GM19240 (cell line): ENCODE results near the gene KRTAP10-11.
"Not testable (repeated sequence)": the region's sequence is repeated elsewhere in the genome, so short reads cannot be mapped to it uniquely, and the experiment has no call there.

Source experiments
- DNase-seq: peaks from one replicate; pipeline ENCODE4 v3.0.0; 2011; ENCODE audit warnings: low spot score; ENCODE audit not compliant: insufficient read length

The KRTAP10-11 gene, protein sequence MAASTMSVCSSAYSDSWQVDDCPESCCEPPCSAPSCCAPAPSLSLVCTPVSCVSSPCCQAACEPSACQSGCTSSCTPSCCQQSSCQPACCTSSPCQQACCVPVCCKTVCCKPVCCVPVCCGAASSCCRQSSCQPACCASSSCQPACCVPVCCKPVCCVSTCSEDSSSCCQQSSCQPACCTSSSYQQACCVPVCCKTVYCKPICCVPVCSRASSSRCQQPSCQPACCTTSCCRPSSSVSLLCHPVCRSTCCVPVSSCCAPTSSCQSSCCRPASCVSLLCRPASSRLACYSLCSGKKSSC

DNA sequence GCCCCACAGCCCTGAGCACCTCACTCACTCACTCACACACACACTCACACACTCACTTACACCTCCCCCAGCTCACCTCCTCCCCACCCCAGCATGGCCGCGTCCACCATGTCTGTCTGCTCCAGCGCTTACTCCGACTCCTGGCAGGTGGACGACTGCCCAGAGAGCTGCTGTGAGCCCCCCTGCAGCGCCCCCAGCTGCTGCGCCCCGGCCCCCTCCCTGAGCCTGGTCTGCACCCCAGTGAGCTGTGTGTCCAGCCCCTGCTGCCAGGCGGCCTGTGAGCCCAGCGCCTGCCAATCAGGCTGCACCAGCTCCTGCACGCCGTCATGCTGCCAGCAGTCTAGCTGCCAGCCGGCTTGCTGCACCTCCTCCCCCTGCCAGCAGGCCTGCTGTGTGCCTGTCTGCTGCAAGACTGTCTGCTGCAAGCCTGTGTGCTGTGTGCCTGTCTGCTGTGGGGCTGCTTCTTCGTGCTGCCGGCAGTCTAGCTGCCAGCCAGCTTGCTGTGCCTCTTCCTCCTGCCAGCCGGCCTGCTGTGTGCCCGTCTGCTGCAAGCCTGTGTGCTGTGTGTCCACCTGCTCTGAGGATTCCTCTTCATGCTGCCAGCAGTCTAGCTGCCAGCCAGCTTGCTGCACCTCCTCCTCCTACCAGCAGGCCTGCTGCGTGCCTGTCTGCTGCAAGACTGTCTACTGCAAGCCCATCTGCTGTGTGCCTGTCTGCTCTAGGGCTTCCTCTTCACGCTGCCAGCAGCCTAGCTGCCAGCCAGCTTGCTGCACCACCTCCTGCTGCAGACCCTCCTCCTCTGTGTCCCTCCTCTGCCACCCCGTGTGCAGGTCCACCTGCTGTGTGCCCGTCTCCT lies at the start of gene KRTAP10-11:
TSS of gene KRTAP10-11 (plus strand) at position 49 of the 856 bp plus-strand sequence. CDS start at position 94, 45 bp downstream.
- not testable (repeated sequence) for DNase-seq

DNA sequence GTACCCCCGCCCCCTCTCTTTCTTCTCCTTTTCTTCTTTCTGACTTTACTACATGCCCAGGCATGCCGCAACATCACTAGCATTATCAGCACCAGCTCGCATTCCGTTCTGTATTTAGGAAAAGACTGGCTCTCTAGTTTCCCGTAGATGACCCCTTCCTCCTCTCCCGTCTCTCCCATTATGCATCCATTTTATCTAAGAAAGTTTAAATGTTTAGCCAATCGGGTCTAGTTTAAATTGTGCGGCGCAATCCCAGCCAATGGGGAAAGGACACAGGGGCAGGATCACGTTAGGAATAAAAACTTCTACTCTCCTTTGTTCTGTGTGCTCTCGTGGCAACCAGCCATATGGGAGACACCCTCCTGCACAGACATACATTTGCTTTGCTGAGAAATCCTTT lies 48.2 kb upstream of the KRTAP10-11 start:
- no peak for DNase-seq

DNA sequence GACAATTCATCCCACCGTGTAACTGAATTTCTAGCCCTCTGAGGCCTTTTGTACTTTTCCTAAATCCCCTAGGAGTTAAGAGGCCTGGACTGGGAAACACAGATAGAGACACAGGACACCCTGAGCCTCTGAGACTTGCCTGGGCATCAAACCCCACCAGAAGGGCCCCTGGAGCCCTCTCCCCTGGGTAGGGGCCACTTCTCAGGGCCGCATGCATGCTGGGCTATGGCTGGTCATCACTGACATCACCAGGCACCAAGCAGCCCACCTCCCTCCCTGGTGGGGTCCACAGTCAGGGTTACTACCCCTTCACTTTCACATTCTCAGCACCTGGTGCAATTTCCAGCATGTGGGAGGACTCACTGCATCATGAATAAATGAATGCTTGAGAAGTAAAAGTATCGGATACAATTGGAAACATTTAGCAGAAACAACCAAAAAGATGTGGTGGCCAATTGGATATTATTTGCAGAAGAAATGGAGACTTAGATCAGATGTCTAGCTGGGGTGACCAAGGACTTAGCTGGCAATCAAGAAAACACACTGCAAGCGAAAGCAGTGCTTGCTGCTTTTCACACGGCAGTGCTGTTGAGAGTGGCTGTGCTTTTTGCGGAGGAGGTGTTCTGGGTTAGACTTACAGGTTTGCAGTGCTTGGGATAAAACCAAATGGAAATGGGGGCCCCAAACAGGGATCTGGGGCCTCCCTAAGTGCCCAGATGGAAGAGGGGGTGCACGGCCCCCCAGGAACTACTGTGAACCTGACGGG lies 46.8 kb upstream of the KRTAP10-11 start:
- DNase-seq: no peak

DNA sequence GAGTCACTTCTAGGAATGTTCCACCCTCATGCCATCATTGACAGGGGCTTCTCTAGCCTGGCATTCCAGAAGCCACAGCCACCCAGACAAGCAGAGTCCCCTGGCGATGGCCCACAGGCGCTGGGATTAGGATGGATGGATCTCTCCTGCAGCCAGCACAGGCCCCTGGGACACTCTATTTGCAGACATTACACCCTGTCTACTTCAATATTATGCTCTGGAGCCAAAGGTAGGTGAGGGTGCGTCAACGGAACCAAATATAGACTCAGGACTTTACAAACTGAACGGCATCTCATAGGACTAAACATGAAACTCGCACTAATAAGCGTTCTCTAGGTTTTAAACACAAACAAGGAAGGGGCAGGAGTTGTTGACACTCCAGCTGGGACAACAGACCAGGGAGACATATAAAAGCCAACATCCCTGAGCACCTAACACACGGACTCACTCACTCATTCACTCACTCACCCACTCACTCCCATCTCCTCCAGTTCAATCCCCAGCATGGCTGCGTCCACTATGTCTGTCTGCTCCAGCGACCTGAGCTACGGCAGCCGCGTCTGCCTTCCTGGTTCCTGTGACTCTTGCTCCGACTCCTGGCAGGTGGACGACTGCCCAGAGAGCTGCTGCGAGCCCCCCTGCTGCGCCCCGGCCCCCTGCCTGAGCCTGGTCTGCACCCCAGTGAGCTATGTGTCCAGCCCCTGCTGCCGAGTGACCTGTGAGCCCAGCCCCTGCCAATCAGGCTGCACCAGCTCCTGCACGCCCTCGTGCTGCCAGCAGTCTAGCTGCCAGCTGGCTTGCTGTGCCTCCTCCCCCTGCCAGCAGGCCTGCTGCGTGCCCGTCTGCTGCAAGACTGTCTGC lies 45.9 kb upstream of the KRTAP10-11 start, which contains the start of gene KRTAP10-7:
TSS of gene KRTAP10-7 (plus strand) at position 480 of the 861 bp plus-strand sequence. CDS start at position 505, 25 bp downstream.
- not testable (repeated sequence) for DNase-seq

DNA sequence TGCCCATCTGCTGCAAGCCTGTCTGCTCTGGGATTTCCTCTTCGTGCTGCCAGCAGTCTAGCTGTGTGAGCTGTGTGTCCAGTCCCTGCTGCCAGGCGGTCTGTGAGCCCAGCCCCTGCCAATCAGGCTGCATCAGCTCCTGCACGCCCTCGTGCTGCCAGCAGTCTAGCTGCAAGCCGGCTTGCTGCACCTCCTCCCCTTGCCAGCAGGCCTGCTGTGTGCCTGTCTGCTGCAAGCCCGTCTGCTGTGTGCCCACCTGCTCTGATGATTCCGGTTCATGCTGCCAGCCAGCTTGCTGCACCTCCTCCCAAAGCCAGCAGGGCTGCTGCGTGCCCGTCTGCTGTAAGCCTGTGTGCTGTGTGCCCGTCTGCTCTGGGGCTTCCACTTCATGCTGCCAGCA lies 45.1 kb upstream of the KRTAP10-11 start:
- DNase-seq: not testable (repeated sequence)

DNA sequence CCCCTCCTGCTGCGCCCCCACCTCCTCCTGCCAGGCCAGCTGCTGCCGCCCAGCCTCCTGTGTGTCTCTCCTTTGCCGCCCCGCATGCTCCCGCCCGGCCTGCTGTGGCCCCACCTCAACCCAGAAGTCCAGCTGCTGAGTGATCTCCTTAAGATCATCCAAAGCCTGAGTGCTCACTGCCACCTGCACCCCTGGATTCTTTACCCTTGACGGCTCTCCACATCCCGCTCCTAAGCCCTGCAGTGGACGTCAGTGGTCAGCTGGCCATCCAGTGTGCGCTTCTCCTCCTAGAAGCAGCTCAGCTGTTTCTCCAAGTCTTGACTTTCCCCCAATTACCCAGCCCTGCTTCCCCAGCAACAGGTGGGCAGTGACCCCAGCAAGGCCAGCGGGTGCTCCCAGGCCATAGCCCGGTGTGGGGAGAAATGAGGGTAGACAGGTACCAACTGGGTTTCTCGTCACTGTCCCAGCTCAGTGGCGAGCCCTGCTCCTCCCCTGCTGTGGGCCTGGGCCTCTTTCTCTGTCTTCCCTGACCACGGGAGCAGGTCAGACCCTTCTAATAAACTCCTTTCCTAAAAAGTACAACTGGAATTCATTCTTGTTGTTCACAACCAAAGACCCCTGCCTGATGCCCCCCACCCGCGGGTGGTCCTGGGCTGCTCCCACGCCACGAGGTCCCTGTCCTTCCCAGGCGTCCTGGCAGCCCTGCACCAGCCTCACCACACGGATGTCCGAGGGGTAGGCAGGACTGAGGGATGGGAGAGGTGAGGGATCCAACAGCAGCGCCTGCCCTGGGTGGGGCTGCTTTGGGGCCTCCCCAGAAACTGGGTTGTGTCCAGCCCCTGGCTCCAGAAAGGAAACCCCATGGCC lies 44.4 kb upstream of the KRTAP10-11 start:
- no peak for DNase-seq

DNA sequence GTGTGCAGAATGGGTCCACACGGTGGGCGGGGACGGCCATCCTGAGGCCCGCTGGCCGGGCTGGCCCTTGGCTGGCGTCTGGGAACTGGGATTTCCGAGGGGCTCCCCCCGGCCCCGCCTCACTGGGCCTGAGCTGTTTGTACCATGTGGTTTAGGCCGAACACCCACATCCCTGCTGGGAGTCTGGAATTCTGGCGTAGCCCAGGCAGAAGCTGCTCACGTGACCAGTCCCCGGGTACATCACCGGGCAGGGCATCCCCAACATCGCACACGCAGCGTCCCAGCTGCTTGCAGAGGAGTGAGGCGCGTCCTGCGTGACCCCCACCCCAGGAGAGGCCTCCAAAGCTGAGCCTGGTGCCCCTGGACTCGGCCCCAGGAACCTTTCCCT lies 43.8 kb upstream of the KRTAP10-11 start:
- DNase-seq: no peak

DNA sequence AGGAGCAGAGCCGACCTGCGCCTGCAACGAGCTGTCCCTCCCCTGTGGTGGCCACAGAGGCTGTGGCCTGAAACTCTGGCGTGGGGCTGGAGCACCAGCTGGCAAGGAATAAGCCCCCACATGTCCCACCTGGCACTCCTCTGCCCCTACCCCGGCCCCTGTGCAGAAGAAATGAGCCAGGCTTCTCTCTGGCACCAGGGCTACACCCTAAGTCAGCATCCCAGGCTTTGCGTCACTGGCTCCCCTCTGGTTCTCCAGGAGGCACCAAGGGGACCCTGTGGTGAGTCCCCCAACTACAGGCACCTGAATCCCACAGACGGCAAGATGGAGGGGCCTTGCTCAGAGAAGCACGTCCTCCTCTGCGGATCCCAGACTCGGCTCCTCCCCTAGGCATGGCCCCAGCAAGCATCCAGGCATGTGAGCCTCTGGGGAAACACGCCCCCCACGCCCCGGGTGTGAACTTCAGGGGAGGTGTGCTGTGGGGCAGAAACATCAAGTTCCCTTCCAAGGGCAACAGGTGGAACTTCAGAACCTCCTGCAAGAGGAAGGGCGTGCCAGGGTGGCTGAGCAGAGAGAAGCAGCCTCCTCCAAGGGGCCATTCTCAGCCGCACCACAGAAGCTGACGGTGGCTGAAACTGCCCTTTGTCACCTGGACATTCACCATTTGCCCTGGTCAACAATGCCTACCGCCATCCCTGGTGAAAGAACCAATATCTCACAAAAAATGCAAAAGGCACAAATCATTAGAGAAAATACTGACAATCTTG lies 42.9 kb upstream of the KRTAP10-11 start:
- no peak for DNase-seq

DNA sequence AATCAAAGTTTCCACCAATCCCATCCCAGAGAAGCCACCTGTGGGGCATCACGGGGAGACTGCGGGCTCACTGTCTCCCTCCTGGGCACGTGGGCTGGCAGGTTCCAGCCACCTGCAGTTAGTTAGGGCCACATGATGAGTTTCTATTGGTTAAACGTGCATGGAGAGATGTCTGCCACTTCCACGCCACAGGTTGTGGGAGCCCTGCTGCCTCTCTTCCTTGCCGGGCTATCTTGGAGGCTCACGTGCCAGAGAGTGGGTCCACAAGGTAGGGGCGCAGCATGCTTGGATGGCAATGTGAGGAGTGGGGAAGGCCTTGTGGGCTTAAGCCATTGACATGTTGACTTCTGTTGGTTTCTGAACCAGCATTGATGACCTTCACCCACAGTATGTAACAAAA lies 42.3 kb upstream of the KRTAP10-11 start:
- DNase-seq: no peak

DNA sequence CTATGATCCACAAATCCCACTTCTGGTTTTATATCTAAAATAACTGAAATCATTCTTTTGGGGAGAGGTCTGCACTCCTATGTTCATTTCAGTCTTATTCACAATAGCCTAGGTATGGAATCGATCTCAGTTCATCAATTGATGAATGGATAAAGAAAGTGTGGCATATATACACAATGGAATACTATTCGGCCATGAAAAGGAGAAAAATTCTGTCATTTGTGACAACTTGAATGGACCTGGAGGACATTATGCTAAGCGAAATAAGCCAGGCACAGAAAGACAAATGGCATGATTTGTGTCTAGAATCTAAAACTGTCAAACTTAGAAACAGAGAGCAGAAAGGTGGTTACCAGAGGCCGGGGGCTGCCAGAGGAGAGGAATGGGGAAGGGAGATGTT lies 39.7 kb upstream of the KRTAP10-11 start:
- DNase-seq: no peak

DNA sequence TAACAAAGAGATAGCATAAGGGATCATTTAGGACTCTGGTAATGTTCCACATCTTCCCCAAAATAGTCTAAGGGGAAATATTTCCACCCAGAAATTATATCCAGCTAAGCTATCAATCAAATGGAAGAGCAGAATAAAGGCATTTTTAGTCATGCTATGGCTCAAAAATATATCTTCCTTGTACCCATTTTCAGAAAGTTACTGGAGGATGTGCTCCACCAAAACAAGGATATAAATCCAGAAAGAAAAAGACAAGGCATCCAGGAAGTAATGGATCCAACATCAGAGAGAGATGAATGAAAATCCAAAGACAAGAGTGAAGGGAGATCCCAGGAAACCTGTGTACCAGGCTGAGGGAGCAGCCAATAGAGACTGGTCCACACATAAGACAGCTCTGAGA lies 37.0 kb upstream of the KRTAP10-11 start:
- DNase-seq: no peak

DNA sequence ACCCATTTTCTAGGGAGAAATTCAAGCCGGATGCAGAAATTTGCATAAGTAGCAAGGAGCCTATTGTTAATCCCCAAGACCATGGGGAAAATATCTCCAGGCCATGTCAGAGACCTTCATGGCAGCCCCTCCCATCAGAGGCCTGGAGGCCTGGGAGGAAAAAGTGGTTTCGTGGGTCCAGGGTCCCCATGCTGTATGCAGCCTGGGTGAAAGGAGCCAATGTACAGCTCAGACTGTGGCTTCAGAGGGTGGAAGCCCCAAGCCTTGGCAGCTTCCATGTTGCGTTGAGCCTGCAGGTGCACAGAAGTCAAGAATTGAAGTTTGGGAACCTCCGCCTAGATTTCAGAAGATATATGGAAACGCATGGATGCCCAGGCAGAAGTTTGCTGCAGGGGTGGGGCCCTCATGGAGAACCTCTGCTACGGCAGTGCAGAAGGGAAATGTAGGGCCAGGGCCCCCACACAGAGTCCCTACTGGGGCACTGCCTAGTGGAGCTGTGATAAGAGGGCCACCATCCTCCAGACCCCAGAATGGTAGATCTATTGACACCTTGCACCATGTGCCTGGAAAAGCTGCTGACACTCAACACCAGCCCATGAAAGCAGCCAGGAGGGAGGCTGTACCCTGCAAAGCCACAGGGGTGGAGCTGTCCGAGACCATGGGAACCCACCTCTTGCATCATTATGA lies 35.9 kb upstream of the KRTAP10-11 start:
- not testable (repeated sequence) for DNase-seq

DNA sequence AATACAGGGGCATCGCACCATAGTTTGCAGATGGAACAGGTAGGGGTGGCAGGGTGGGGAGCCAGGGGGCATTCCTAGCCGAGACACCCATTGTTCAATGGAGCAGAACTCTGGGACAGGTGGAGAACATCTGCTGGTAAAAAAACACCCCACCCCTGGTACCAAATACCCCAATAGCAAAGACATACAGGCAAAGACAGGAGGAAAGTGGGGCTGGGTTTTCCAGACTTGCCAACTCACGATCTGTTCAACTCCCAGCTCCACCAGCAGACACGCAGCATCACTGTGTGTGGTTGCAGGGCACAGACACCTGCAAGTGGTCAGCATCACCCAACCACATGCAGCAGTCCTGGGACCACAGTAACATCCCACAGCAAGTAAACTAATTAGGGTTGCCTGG lies 34.7 kb upstream of the KRTAP10-11 start:
- no peak for DNase-seq

DNA sequence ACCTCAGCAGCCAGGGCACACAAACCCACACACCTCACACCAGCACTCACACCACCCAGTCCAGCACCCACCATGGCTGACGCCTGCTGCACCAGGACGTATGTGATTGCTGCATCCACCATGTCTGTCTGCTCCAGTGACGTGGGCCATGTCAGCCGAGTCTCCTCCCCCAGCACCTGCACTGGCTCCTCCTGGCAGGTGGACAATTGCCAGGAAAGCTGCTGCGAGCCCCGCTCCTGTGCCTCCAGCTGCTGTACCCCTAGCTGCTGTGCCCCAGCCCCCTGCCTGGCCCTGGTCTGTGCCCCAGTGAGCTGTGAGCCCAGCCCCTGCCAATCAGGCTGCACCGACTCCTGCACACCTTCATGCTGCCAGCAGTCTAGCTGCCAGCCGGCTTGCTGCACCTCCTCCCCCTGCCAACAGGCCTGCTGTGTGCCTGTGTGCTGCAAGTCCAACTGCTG lies 34.2 kb upstream of the KRTAP10-11 start, which contains the start of gene KRTAP10-8:
TSS of gene KRTAP10-8 (plus strand) at position 51 of the 458 bp plus-strand sequence. CDS start at position 73, 22 bp downstream.
- DNase-seq: no peak

DNA sequence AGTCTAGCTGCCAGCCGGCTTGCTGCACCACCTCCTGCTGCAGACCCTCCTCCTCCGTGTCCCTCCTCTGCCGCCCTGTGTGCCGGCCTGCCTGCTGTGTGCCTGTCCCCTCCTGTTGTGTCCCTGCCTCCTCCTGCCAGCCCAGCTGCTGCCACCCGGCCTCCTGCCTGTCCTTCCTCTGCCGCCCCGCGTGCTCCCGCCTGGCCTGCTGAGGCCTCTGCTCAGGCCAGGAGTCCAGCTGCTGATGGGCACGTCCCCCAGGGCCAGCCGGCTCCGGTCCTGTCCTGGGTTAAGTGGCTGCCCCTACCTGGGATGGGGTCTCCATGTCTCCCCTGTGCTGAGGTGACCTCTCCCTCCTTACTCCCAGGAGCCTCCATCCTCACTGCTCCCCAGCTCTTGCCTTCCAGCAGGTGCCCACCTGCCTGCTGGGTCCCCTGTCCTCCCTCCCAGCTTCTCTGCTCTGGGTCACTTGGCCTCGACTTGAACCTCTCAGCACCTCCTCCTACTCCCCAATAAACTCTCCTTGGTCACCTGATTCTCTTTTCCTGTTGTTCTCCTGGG lies 33.5 kb upstream of the KRTAP10-11 start:
- DNase-seq: no peak

DNA sequence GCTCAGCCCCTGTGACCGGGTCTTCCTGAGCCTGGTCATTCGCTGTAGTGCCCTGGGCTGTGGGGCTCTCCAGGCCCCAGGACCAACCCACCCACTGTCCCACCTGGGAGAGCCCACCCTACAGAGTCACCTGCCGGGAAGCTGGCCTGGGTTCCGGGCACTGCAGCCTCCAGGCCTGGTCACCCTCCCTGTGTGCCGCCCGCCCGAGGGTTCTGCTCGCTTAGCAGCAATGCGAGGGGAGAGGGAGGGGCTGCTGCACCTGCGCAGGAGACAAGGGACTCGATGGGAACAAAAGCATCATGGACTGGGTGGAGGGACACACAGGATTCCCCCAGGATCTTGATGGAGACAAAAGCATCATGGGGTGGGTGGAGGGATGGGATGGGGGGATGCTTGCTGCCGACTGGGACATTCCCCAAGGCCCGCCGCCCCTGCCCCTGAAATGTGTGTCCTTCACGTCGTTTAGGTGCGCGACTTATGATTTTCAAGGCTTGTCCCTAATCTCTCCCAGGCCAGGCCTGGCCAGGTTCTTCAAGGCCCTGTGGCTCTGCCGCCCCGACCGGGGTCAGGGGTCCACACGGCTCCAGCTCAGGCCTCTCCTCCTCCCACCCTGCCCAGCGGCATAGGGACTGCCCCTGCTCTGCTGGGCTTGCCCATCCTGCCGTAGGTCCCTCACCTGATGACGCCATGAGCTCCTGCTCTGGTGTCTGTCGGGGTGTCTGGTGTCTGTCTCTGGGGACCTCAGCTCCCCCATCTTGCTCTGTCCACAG lies 32.6 kb upstream of the KRTAP10-11 start:
- no peak for DNase-seq

DNA sequence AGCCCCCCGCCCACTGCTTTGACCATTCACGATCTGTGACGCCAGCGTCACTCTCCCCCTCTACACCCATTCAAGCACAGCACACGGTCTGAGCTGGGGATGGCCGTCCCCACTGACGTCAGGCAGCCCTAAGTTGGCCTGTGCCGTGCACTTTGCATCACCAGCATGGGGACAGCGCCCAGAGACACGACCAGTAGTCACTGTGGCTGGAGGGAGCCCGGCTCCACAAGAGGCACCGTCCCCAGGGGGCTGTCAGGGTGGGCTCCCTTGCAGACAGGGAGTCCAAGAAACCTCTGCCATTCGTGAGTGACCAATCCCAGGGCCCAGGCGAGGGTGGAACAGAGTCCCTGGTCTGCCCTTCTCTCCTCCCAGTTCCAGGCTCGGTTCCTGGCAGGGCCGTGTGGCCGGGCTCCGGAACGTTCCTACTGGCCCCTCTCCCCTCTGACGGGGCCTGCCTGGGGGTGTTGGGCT lies 32.0 kb upstream of the KRTAP10-11 start:
- no peak for DNase-seq
